ENCODE measurements around the gene TINCR.

- TF ChIP-seq CTCF (IDR thresholded peaks at IDR 0.05 in 8 of 11, conservative IDR thresholded peaks at IDR 0.05 in 3 of 11) (no peak), POLR2A (IDR thresholded peaks at IDR 0.05) (no peak)
Measured at GRCh38 chr19:5588441-5588840, 20.7 kb upstream of the TINCR start.
